Measurements from ENCODE around the gene OR6C74.

The OR6C74 gene

GRCh38 chr12:55253281-55253680 is 8.9 kb downstream of the OR6C74 start:
- no peaks in the 10 kb centered on the region for H3K36me3 ChIP-seq (replicated peaks)
- no peak overlapping the region for H3K4me3 ChIP-seq (ENCODE audit: low read depth, low read length)
- in situ Hi-C loops (cut with HindIII; ENCODE audit: low pct_ligation_motif_present, low sequenced_read_pairs), result no loop called here
- no peaks in the 10 kb centered on the region for H3K27me3 ChIP-seq (replicated peaks)
- no peak overlapping the region for H3K27ac ChIP-seq
- DNase-seq, result no peak
- no peak for TF ChIP-seq CTCF (IDR thresholded peaks at IDR 0.05; ENCODE audit: low read depth, low read length, missing control alignments)

GRCh38 chr12:55256831-55257230 is 12.4 kb downstream of the OR6C74 start:
- DNase-seq, result no peak
- H3K36me3 ChIP-seq (replicated peaks), result no peaks in the 10 kb centered on the region
- no peak overlapping the region for H3K4me3 ChIP-seq (ENCODE audit: low read depth, low read length)
- no peaks in the 10 kb centered on the region for H3K27me3 ChIP-seq (replicated peaks)
- no peak overlapping the region for H3K27ac ChIP-seq
- TF ChIP-seq CTCF (IDR thresholded peaks at IDR 0.05; ENCODE audit: low read depth, low read length, missing control alignments), result no peak
- in situ Hi-C loops (cut with HindIII; ENCODE audit: low pct_ligation_motif_present, low sequenced_read_pairs), result no loop called here

- Histone ChIP-seq H3K4me3 (ENCODE audit: low read depth, low read length) (no peak overlapping the region), H3K27ac (no peak overlapping the region), H3K27me3 (replicated peaks) (no peaks in the 10 kb centered on the region), H3K36me3 (replicated peaks) (no peaks in the 10 kb centered on the region)
- in situ Hi-C loops (cut with HindIII; ENCODE audit: low pct_ligation_motif_present, low sequenced_read_pairs), result no loop called here
- DNase-seq, result no peak
- no peak for TF ChIP-seq CTCF (IDR thresholded peaks at IDR 0.05; ENCODE audit: low read depth, low read length, missing control alignments)
Measured at GRCh38 chr12:55258303-55258702, 13.9 kb downstream of the OR6C74 start.

- DNase-seq, result no peak
- Histone ChIP-seq H3K4me3 (ENCODE audit: low read depth, low read length) (no peak overlapping the region), H3K27me3 (replicated peaks) (no peaks in the 10 kb centered on the region), H3K36me3 (replicated peaks) (no peaks in the 10 kb centered on the region), H3K27ac (no peak overlapping the region)
- in situ Hi-C loops (cut with HindIII; ENCODE audit: low pct_ligation_motif_present, low sequenced_read_pairs), result no loop called here
- no peak for TF ChIP-seq CTCF (IDR thresholded peaks at IDR 0.05; ENCODE audit: low read depth, low read length, missing control alignments)
Measured at GRCh38 chr12:55280991-55281390, 36.6 kb downstream of the OR6C74 start.

- H3K4me3 ChIP-seq (ENCODE audit: low read depth, low read length), result no peak overlapping the region
- H3K27me3 ChIP-seq (replicated peaks), result no peaks in the 10 kb centered on the region
- no peak overlapping the region for H3K27ac ChIP-seq
- in situ Hi-C loops (cut with HindIII; ENCODE audit: low pct_ligation_motif_present, low sequenced_read_pairs), result no loop called here
- H3K36me3 ChIP-seq (replicated peaks), result no peaks in the 10 kb centered on the region
- DNase-seq, result no peak
- TF ChIP-seq CTCF (IDR thresholded peaks at IDR 0.05; ENCODE audit: low read depth, low read length, missing control alignments), result no peak
Measured at GRCh38 chr12:55289999-55290398, 45.6 kb downstream of the OR6C74 start.
